BLaER1 treated with 17β-estradiol and CSF1 and Interleukin-3, amounts not matched to agents 10 nM and 100 nM (cell line): Measurements from ENCODE around the gene SPRYD7.

Source experiments
- H3K27ac ChIP-seq, 11 experiments: shearing (Covaris generic); formaldehyde crosslinking; 2 replicates each; pipeline ENCODE4 v1.8.1; 2022
- H3K27me3 ChIP-seq, 11 experiments: shearing (Covaris generic); formaldehyde crosslinking; 2 replicates each; pipeline ENCODE4 v1.8.1; 2022
- H3K36me3 ChIP-seq, 11 experiments: shearing (Covaris generic); formaldehyde crosslinking; 2 replicates each; pipeline ENCODE4 v1.8.1; 2022
- H3K4me1 ChIP-seq, 10 experiments: shearing (Covaris generic); formaldehyde crosslinking; 2 replicates each; pipeline ENCODE4 v1.8.1; 2022
- H3K4me2 ChIP-seq, 11 experiments: shearing (Covaris generic); formaldehyde crosslinking; 2 replicates each; pipeline ENCODE4 v1.8.1; 2022
- H3K4me3 ChIP-seq, 10 experiments: shearing (Covaris generic); formaldehyde crosslinking; 2 replicates each; pipeline ENCODE4 v1.8.1; 2022
- H3K9ac ChIP-seq, 11 experiments: shearing (Covaris generic); formaldehyde crosslinking; 2 replicates each; pipeline ENCODE4 v1.8.1; 2022
- H3K9me3 ChIP-seq, 11 experiments: shearing (Covaris generic); formaldehyde crosslinking; replicated peaks in 1 of 11; 2 replicates each; pipeline ENCODE4 v1.8.1; 2022
- H4K20me1 ChIP-seq, 11 experiments: shearing (Covaris generic); formaldehyde crosslinking; 2 replicates each; pipeline ENCODE4 v1.8.1; 2022
- Cebpa-rat ChIP-seq, 11 experiments: shearing (Covaris generic); IDR thresholded peaks; 2 replicates each; pipeline ENCODE4 v1.8.1; 2022

Gene SPRYD7, protein sequence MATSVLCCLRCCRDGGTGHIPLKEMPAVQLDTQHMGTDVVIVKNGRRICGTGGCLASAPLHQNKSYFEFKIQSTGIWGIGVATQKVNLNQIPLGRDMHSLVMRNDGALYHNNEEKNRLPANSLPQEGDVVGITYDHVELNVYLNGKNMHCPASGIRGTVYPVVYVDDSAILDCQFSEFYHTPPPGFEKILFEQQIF

DNA sequence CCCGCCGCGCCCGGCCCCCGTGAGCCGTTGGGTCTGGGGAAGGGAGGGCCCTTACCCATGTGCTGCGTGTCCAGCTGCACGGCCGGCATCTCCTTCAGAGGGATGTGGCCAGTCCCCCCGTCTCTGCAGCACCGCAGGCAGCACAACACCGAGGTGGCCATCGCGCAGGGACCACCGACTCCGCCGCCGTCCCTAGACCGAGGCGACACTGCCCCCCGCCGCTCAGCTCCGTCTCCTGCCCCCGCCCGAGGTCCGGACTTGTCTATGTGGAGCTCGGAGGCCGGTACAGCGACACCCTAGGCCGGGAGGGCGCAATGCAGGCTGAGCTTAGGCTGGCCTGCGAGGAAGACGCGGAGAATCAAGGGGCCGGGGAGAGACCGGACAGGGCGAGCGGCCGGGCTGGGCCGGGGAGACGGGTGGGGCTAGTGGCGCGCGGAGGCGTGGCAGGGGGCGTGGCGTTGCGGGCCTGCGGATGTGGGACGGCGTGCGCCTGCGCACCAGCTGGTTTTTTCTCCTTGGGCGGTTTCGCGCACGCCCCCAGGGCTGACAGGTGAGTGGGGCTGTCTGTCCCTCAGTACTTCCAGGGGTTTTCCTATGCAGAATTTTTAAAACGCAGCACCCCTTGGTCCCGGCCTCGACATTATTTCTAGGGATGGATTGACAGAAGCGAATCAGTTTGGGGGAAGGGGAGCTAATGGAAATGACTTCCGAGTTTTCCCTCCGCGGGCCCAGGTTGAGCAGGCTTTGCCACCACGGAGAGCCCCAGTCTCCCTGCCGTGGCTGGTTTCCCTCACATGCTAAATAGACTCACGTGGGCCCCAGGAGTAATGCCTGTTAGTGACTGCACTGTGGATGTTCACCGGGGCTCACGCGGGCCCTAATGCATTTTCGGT is at the start of gene SPRYD7:
Gene SPRYD7 (minus strand): TSS at position 266 of the 893 bp plus-strand sequence. CDS start 105 bp downstream, at position 161.
- H3K9ac ChIP-seq = peak within 1 kb of the TSS; percentile 86 to 96 (median 89)
- TF ChIP-seq Cebpa-rat (IDR thresholded peaks at IDR 0.05) = no peak
- H3K4me2 ChIP-seq = peak within 1 kb of the TSS; percentile 90 to 99 (median 97)
- peaks cover 0 to 11% (median 4%) of the 10 kb centered on the region in 11 experiments; a peak in 11 of 22 replicates for H3K36me3 ChIP-seq
- peak within 1 kb of the TSS; percentile 66 to 93 (median 89) for H3K27ac ChIP-seq
- H3K9me3 ChIP-seq = no peaks in the 10 kb centered on the region; a peak in 1 of 22 replicates
- H3K4me1 ChIP-seq = peaks cover 35 to 53% (median 50%) of the 10 kb centered on the region in 10 experiments
- H3K4me3 ChIP-seq = peak within 1 kb of the TSS; percentile 86 to 100 (median 94)
- H4K20me1 ChIP-seq = no peaks in the 10 kb centered on the region
- H3K27me3 ChIP-seq = no peaks in the 10 kb centered on the region

GRCh38 chr13:49985129-49985528 is 49.0 kb upstream of the SPRYD7 start:
- H3K4me1 ChIP-seq = peaks cover 3 to 24% (median 14%) of the 10 kb centered on the region in 10 experiments; a peak in 19 of 20 replicates
- no peak overlapping the region for H3K27ac ChIP-seq
- H3K9ac ChIP-seq = no peak overlapping the region
- H3K9me3 ChIP-seq = peaks cover 0 to 7% (median 0%) of the 10 kb centered on the region in 11 experiments; a peak in 3 of 22 replicates
- H4K20me1 ChIP-seq = no peaks in the 10 kb centered on the region
- H3K4me3 ChIP-seq = no peak overlapping the region
- no peak for TF ChIP-seq Cebpa-rat (IDR thresholded peaks at IDR 0.05)
- no peaks in the 10 kb centered on the region for H3K27me3 ChIP-seq
- H3K4me2 ChIP-seq = no peak overlapping the region
- peaks cover 26 to 74% (median 56%) of the 10 kb centered on the region in 11 experiments for H3K36me3 ChIP-seq

GRCh38 chr13:49980266-49980665 is 44.1 kb upstream of the SPRYD7 start:
- H3K9me3 ChIP-seq = peaks cover 0 to 7% (median 0%) of the 10 kb centered on the region in 11 experiments; a peak in 3 of 22 replicates
- H3K27ac ChIP-seq = peak overlapping the region in 9 of 11 experiments; percentile 7 to 46 (median 31); a peak in 8 of 22 replicates
- H3K9ac ChIP-seq = peak overlapping the region in 2 of 11 experiments; percentile 3 to 11; a peak in 2 of 22 replicates
- peaks cover 6 to 43% (median 29%) of the 10 kb centered on the region in 11 experiments; a peak in 18 of 22 replicates for H3K36me3 ChIP-seq
- no peaks in the 10 kb centered on the region for H4K20me1 ChIP-seq
- no peaks in the 10 kb centered on the region for H3K27me3 ChIP-seq
- H3K4me3 ChIP-seq = no peak overlapping the region; a peak in 1 of 20 replicates
- H3K4me2 ChIP-seq = peak overlapping the region; percentile 14 to 73 (median 63); a peak in 21 of 22 replicates
- TF ChIP-seq Cebpa-rat (IDR thresholded peaks at IDR 0.05) = no peak
- peaks cover 27 to 59% (median 47%) of the 10 kb centered on the region in 10 experiments for H3K4me1 ChIP-seq

DNA sequence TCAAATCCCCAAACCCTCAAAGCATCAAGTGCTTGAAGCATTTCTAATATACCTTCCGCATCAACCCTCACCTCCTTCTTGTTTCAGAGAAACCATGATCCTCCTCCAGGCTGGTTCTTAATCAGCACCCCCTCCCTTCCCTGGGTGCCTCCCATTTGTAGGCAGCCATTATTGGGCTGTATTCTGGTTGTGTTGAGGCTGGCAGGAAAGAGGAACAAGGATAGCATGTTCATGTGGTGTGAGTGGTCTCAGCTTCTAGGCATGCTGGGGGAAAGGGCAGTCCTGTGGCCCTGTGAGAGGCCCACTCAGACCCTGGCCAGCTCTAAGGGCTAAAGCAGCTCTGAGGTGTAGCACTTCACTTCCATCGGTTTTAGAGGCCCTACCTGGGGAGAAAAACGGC is 41.9 kb upstream of the SPRYD7 start:
- H3K36me3 ChIP-seq = peaks cover 5 to 32% (median 20%) of the 10 kb centered on the region in 11 experiments; a peak in 16 of 22 replicates
- H3K27me3 ChIP-seq = no peaks in the 10 kb centered on the region
- no peak for TF ChIP-seq Cebpa-rat (IDR thresholded peaks at IDR 0.05)
- peak overlapping the region; percentile 21 to 73 (median 63); a peak in 20 of 22 replicates for H3K4me2 ChIP-seq
- H4K20me1 ChIP-seq = no peaks in the 10 kb centered on the region
- peak overlapping the region in 8 of 11 experiments; percentile 5 to 66 (median 44); a peak in 12 of 22 replicates for H3K27ac ChIP-seq
- peaks cover 0 to 7% (median 0%) of the 10 kb centered on the region in 11 experiments; a peak in 3 of 22 replicates for H3K9me3 ChIP-seq
- no peak overlapping the region for H3K4me3 ChIP-seq
- peaks cover 27 to 59% (median 47%) of the 10 kb centered on the region in 10 experiments for H3K4me1 ChIP-seq
- peak overlapping the region in 2 of 11 experiments; percentile 27 to 28; a peak in 1 of 22 replicates for H3K9ac ChIP-seq

DNA sequence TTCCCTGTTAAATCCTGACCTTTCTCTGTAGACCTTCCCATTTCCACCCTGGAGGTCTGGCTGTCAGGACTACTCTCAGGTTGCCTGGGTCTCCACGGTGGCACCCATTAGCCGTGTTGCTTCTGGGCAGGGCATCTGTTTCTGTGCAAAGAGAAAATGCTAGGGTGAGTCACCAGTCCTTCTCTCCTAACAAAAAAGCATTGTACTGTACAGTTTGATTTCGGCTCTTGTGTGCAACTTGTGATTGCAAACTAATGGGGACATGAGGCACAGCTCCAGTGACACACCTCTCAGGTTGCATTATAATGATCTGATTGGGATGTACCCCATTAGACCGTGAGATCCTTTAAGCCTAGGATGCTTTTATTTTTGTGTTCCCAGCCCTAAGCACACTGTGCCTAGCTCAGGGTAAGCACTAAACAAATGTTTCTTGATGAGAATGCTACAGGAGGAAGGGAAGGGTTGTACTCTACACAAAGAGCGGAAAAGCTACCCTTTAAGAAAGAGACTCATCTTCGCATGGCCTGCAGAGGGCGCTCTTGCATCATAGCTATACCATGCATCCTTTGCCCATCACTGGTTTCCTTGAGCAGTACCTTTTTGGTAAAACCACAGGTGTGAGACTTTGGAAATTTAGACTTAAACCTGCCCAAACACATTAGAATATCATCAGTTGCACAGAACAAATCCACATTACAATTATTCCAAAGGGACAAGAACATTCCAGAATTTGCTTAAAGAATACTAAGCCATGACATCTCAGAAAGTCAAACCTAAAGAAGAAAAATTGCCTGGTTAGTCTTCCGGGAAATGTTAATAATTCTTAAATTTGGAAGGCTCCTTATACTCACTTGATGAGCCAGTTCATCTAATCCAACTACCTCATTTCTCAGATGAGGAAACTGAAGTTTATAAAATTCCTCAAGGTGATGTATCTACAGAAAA is 40.4 kb upstream of the SPRYD7 start:
- Histone ChIP-seq H3K9me3 (0 out of 22 replicates have a peak, but pooled peaks cover 0 to under 1% (median 0%) of the 10 kb centered on the region in 11 experiments), H3K4me1 (peaks cover 27 to 59% (median 47%) of the 10 kb centered on the region in 10 experiments), H3K4me2 (0 out of 22 replicates have a peak overlapping the region, but pooled peaks of 1 of the 11 experiments have one; percentile 5), H3K4me3 (no peak overlapping the region), H3K9ac (no peak overlapping the region), H3K27me3 (no peaks in the 10 kb centered on the region), H3K36me3 (peaks cover 0 to 27% (median 11%) of the 10 kb centered on the region in 11 experiments; a peak in 15 of 22 replicates), H3K27ac (no peak overlapping the region), H4K20me1 (no peaks in the 10 kb centered on the region)
- no peak for TF ChIP-seq Cebpa-rat (IDR thresholded peaks at IDR 0.05)

GRCh38 chr13:49975826-49976225 is 39.7 kb upstream of the SPRYD7 start:
- H3K4me1 ChIP-seq = peaks cover 27 to 51% (median 40%) of the 10 kb centered on the region in 10 experiments
- H3K9ac ChIP-seq = no peak overlapping the region
- H3K27me3 ChIP-seq = no peaks in the 10 kb centered on the region
- H3K36me3 ChIP-seq = peaks cover 0 to 31% (median 11%) of the 10 kb centered on the region in 11 experiments; a peak in 14 of 22 replicates
- no peak for TF ChIP-seq Cebpa-rat (IDR thresholded peaks at IDR 0.05)
- H4K20me1 ChIP-seq = no peaks in the 10 kb centered on the region
- H3K9me3 ChIP-seq = no peaks in the 10 kb centered on the region
- H3K4me2 ChIP-seq = no peak overlapping the region
- no peak overlapping the region for H3K4me3 ChIP-seq
- no peak overlapping the region for H3K27ac ChIP-seq

DNA sequence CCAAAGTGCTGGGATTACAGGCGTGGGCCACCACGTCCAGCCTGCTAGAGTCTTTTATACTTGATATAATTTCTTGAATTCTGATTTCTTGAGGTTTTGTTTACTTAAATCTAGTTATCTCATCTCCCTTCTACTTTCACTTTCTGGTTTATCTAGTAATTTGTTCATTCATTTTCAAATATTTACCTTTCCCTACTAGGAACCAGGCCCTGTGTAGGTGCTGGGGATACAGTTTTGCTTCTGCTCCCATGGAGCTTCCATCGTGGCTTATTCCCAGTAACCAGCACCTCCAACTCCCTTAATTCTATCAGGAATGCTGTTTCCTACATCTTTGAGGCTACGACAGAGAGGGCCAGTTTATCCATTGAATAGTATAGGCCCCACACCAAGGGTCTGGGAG is 36.6 kb upstream of the SPRYD7 start:
- Histone ChIP-seq H3K4me2 (no peak overlapping the region), H3K27ac (no peak overlapping the region), H3K9me3 (peaks cover 0 to 7% (median 0%) of the 10 kb centered on the region in 11 experiments; a peak in 4 of 22 replicates), H3K9ac (no peak overlapping the region), H3K36me3 (peaks cover 7 to 54% (median 29%) of the 10 kb centered on the region in 11 experiments; a peak in 21 of 22 replicates), H4K20me1 (no peaks in the 10 kb centered on the region), H3K27me3 (no peaks in the 10 kb centered on the region), H3K4me1 (peaks cover 5 to 20% (median 11%) of the 10 kb centered on the region in 10 experiments; a peak in 19 of 20 replicates), H3K4me3 (no peak overlapping the region)
- TF ChIP-seq Cebpa-rat (IDR thresholded peaks at IDR 0.05) = no peak

DNA sequence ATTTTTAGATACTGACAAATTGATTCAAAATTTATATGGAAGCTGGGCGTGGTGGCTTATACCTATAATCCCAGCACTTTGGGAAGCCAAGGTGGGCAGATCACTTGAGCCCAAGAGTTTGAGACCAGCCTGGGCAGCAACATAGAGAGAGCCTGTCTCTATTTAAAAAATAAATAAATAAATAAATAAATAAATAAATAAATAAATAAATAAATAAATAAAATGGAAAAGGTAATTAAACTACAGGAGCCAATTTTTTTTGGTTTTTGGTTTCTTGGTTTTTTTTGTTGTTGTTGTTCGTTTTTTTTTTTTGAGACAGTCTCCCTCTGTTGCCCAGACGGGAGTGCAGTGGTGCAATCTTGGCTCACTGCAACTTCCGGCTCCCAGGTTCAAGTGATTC is 31.3 kb upstream of the SPRYD7 start:
- Histone ChIP-seq H3K4me3 (no peak overlapping the region), H3K4me1 (no peaks in the 10 kb centered on the region), H4K20me1 (no peaks in the 10 kb centered on the region), H3K36me3 (peaks cover 33 to 85% (median 58%) of the 10 kb centered on the region in 11 experiments), H3K27me3 (no peaks in the 10 kb centered on the region), H3K27ac (no peak overlapping the region), H3K4me2 (no peak overlapping the region), H3K9ac (no peak overlapping the region), H3K9me3 (peaks cover 32 to 47% (median 39%) of the 10 kb centered on the region in 11 experiments)
- TF ChIP-seq Cebpa-rat (IDR thresholded peaks at IDR 0.05) = no peak
